H9 (cell line): ENCODE data around the gene FLG. TPM values are rescaled to one million over a fixed set of nuclear protein-coding genes. Genes with fewer than 3 reads are reported as not detected.

Source experiments
- DNase-seq: peaks from one replicate; pipeline ENCODE4 v3.0.0-alpha.2; 2017
- H2AFZ ChIP-seq: one replicate; pipeline ENCODE4 v1.6.1; 2013; ENCODE audit warnings: mild to moderate bottlenecking, low read length, control low read depth, moderate library complexity
- H2AK5ac ChIP-seq: 2 replicates; pipeline ENCODE4 v1.6.1; 2013; ENCODE audit warnings: low read length, control low read depth, mixed read lengths; ENCODE audit not compliant: insufficient read length
- H2BK120ac ChIP-seq: one replicate; pipeline ENCODE4 v1.6.1; 2013; ENCODE audit warnings: low read depth, mild to moderate bottlenecking, low read length, control low read depth, inconsistent platforms; ENCODE audit not compliant: poor library complexity, severe bottlenecking
- H2BK12ac ChIP-seq: 2 replicates; pipeline ENCODE4 v1.6.1; 2013; ENCODE audit warnings: low read length, control low read depth, mixed read lengths, low read depth; ENCODE audit not compliant: insufficient read length
- H2BK15ac ChIP-seq: 2 replicates; pipeline ENCODE4 v1.6.1; 2013; ENCODE audit warnings: low read depth, low read length, control low read depth
- H2BK20ac ChIP-seq: one replicate; pipeline ENCODE4 v1.6.1; 2013; ENCODE audit warnings: low read depth, mild to moderate bottlenecking, low read length, control low read depth, inconsistent platforms; ENCODE audit not compliant: poor library complexity, severe bottlenecking
- H2BK5ac ChIP-seq: 2 replicates; pipeline ENCODE4 v1.6.1; 2013; ENCODE audit warnings: low read length, control low read depth, mixed read lengths; ENCODE audit not compliant: insufficient read length
- H3K14ac ChIP-seq: 2 replicates; pipeline ENCODE4 v1.6.1; 2013; ENCODE audit warnings: low read length, control low read depth; ENCODE audit not compliant: insufficient read depth
- H3K18ac ChIP-seq: 2 replicates; pipeline ENCODE4 v1.6.1; 2013; ENCODE audit warnings: low read depth, mild to moderate bottlenecking, mixed read lengths, low read length, control low read depth; ENCODE audit not compliant: insufficient read length
- H3K23ac ChIP-seq: 2 replicates; pipeline ENCODE4 v1.6.1; 2013; ENCODE audit warnings: low read length, control low read depth, mixed read lengths, low read depth; ENCODE audit not compliant: insufficient read length
- H3K23me2 ChIP-seq: 2 replicates; pipeline ENCODE4 v1.6.1; 2013; ENCODE audit warnings: low read depth, mild to moderate bottlenecking, mixed read lengths, low read length, control low read depth; ENCODE audit not compliant: insufficient read length, poor library complexity, severe bottlenecking
- H3K27ac ChIP-seq: 2 replicates; pipeline ENCODE4 v1.5.1; 2013; ENCODE audit warnings: low read length, control low read depth, mixed read lengths, low read depth; ENCODE audit not compliant: insufficient read length
- H3K27me3 ChIP-seq: 2 replicates; pipeline ENCODE4 v1.6.1; 2013; ENCODE audit warnings: low read length, control low read depth, inconsistent platforms; ENCODE audit not compliant: insufficient read depth
- H3K4ac ChIP-seq: 2 replicates; pipeline ENCODE4 v1.6.1; 2013; ENCODE audit warnings: low read depth, mild to moderate bottlenecking, control low read depth, inconsistent platforms, low read length, moderate library complexity
- H3K4me1 ChIP-seq: 2 replicates; pipeline ENCODE4 v1.6.1; 2013; ENCODE audit warnings: low read length, control low read depth, inconsistent platforms; ENCODE audit not compliant: insufficient read depth
- H3K4me2 ChIP-seq: 2 replicates; pipeline ENCODE4 v1.6.1; 2013; ENCODE audit warnings: low read length, control low read depth, mixed read lengths; ENCODE audit not compliant: insufficient read length, insufficient read depth
- H3K56ac ChIP-seq: 2 replicates; pipeline ENCODE4 v1.6.1; 2013; ENCODE audit warnings: low read depth, mild to moderate bottlenecking, mixed read lengths, low read length, control low read depth; ENCODE audit not compliant: insufficient read length
- H3K79me1 ChIP-seq: 2 replicates; pipeline ENCODE4 v1.6.1; 2013; ENCODE audit warnings: low read depth, mild to moderate bottlenecking, moderate library complexity, low read length, control low read depth, inconsistent platforms; ENCODE audit not compliant: insufficient read depth, poor library complexity, severe bottlenecking
- H3K79me2 ChIP-seq: 2 replicates; pipeline ENCODE4 v1.6.1; 2013; ENCODE audit warnings: low read length, control low read depth, inconsistent platforms; ENCODE audit not compliant: insufficient read depth
- H3K9ac ChIP-seq: 2 replicates; pipeline ENCODE4 v1.6.1; 2013; ENCODE audit warnings: low read length, control low read depth, mixed read lengths; ENCODE audit not compliant: insufficient read length; ENCODE audit errors: extremely low read depth
- H3K9me3 ChIP-seq: one replicate; pipeline ENCODE4 v1.6.1; 2013; ENCODE audit warnings: low read depth, low read length, inconsistent platforms; ENCODE audit not compliant: control insufficient read depth
- H3T11ph ChIP-seq: one replicate; pipeline ENCODE4 v1.6.1; 2013; ENCODE audit warnings: mild to moderate bottlenecking, low read length, control low read depth, inconsistent platforms
- H4K20me1 ChIP-seq: one replicate; pipeline ENCODE4 v1.6.1; 2013; ENCODE audit not compliant: control insufficient read depth, insufficient read length, insufficient read depth
- H4K5ac ChIP-seq: 2 replicates; pipeline ENCODE4 v1.6.1; 2013; ENCODE audit warnings: low read depth, mild to moderate bottlenecking, mixed read lengths, low read length, control low read depth; ENCODE audit not compliant: insufficient read length
- H4K8ac ChIP-seq: replicated peaks from 2 replicates; pipeline ENCODE4 v1.6.1; 2013; ENCODE audit warnings: low read length, control low read depth, mixed read lengths, low read depth; ENCODE audit not compliant: insufficient read length
- H4K91ac ChIP-seq: 2 replicates; pipeline ENCODE4 v1.6.1; 2013; ENCODE audit warnings: low read depth, mild to moderate bottlenecking, moderate library complexity, mixed read lengths, low read length, control low read depth; ENCODE audit not compliant: insufficient read length
- H3K27ac Mint-ChIP-seq, 3 experiments: 2 replicates in 2 of 3; 3 replicates in 1 of 3; pipeline ENCODE4 v1.8.0; 2020 to 2021; ENCODE audit warnings: mixed read lengths in 3 of 3, mild to moderate bottlenecking in 1 of 3, moderate library complexity in 1 of 3
- H3K27me3 Mint-ChIP-seq: 2 replicates; pipeline ENCODE4 v1.8.0; 2021; ENCODE audit warnings: low read depth, mild to moderate bottlenecking, moderate library complexity, mixed read lengths
- H3K36me3 Mint-ChIP-seq, 3 experiments: 2 replicates in 2 of 3; 3 replicates in 1 of 3; pipeline ENCODE4 v1.8.0; 2020 to 2021; ENCODE audit warnings: low read depth in 3 of 3, mixed read lengths in 3 of 3; ENCODE audit not compliant: insufficient read depth in 1 of 3
- H3K4me1 Mint-ChIP-seq, 2 experiments: 2 replicates each; pipeline ENCODE4 v1.8.0; 2020; ENCODE audit warnings: mixed read lengths in 2 of 2
- H3K4me3 Mint-ChIP-seq, 2 experiments: 2 replicates in 1 of 2; 3 replicates in 1 of 2; pipeline ENCODE4 v1.8.0; 2020 to 2021; ENCODE audit warnings: mild to moderate bottlenecking in 2 of 2, mixed read lengths in 2 of 2, moderate library complexity in 1 of 2
- H3K9me3 Mint-ChIP-seq, 2 experiments: 2 replicates in 1 of 2; 3 replicates in 1 of 2; pipeline ENCODE4 v1.8.0; 2020; ENCODE audit warnings: mild to moderate bottlenecking in 2 of 2, mixed read lengths in 2 of 2, moderate library complexity in 1 of 2
- WGBS: extraction: QIAGEN DNeasy Blood & Tissue Kit; methylation state at CpG from one replicate; pipeline ENCODE4 v1.1.7; 2013; ENCODE audit warnings: missing lambda C conversion rate, low lambda C conversion rate, mixed read lengths; ENCODE audit not compliant: insufficient read length; ENCODE audit errors: extremely low coverage; 5-methylcytosine and 5-hydroxymethylcytosine counted together
- total RNA-seq: library from RNA; stranded (reverse); gene quantifications from 2 replicates; pipeline ENCODE4 v1.2.1, GENCODE V29; 2021
- TF ChIP-seq, protein P1 (sequence below): fragments of 200-600 bp; sonication (generic); conservative IDR thresholded peaks from 3 replicates; pipeline ENCODE4 v1.8.0; 2021; ENCODE audit warnings: antibody characterized with exemption, mild to moderate bottlenecking

The FLG gene
- total RNA-seq, 1 experiment from 2014 or later: not detected

DNA sequence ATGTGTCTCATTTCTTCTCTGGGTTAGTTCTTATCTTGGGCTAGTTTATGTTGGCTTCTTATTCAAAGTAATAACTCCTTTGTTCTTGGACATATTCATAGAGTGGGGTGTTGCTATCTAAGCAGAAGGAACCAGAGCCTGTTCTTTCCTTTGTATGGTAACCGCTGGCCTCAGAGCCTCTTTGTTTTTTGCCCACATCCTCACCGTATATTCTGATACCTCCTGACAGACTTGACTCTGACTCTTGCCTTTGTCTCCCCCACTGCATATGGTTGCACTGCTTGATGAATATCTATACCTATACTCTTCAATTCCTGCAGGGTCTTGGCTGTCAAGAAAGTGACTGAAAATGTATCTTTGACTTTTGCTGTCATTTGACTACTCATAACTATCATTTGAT is 24.6 kb upstream of the FLG start:
- Histone ChIP-seq H4K5ac (no peak overlapping the region), H3K23ac (no peak overlapping the region), H3K4me1 (no peaks in the 10 kb centered on the region), H2BK5ac (no peak overlapping the region), H4K91ac (no peak overlapping the region), H3K18ac (no peak overlapping the region), H3T11ph (no peak overlapping the region), H2AFZ (no peak overlapping the region), H3K9me3 (peaks cover 66% of the 10 kb centered on the region), H4K8ac (no peak overlapping the region), H2BK12ac (no peak overlapping the region), H3K4ac (no peak overlapping the region), H3K79me2 (no peaks in the 10 kb centered on the region), H2BK120ac (no peak overlapping the region), H3K4me2 (no peak overlapping the region), H4K20me1 (no peaks in the 10 kb centered on the region), H3K14ac (no peak overlapping the region), H3K23me2 (no peaks in the 10 kb centered on the region), H3K79me1 (no peaks in the 10 kb centered on the region), H3K27me3 (no peaks in the 10 kb centered on the region), H2BK20ac (no peak overlapping the region), H3K9ac (no peak overlapping the region), H2AK5ac (no peak overlapping the region), H3K27ac (no peak overlapping the region), H2BK15ac (no peak overlapping the region), H3K56ac (no peak overlapping the region)
- no peak overlapping the region for H3K4me3 Mint-ChIP-seq
- H3K27me3 Mint-ChIP-seq: no peaks in the 10 kb centered on the region; the same call in 1 of the 2 replicates
- DNase-seq: no peak
- peaks cover 29 to 33% of the 10 kb centered on the region in 2 experiments for H3K9me3 Mint-ChIP-seq
- H3K27ac Mint-ChIP-seq: no peak overlapping the region
- no CpG with 5 or more reads among the region's 2 CpGs for WGBS
- TF ChIP-seq, protein P1, sequence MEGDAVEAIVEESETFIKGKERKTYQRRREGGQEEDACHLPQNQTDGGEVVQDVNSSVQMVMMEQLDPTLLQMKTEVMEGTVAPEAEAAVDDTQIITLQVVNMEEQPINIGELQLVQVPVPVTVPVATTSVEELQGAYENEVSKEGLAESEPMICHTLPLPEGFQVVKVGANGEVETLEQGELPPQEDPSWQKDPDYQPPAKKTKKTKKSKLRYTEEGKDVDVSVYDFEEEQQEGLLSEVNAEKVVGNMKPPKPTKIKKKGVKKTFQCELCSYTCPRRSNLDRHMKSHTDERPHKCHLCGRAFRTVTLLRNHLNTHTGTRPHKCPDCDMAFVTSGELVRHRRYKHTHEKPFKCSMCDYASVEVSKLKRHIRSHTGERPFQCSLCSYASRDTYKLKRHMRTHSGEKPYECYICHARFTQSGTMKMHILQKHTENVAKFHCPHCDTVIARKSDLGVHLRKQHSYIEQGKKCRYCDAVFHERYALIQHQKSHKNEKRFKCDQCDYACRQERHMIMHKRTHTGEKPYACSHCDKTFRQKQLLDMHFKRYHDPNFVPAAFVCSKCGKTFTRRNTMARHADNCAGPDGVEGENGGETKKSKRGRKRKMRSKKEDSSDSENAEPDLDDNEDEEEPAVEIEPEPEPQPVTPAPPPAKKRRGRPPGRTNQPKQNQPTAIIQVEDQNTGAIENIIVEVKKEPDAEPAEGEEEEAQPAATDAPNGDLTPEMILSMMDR: no peak
- H3K4me1 Mint-ChIP-seq: no peaks in the 10 kb centered on the region
- H3K36me3 Mint-ChIP-seq: peaks cover 0 to 17% (median 12%) of the 10 kb centered on the region in 3 experiments; a peak in 6 of 7 replicates
